HK-2 (cell line): ENCODE results near the gene THYN1.

Experiments
- DNase-seq: peaks from one replicate; pipeline ENCODE4 v3.0.0-alpha.2; 2018; ENCODE audit not compliant: unreplicated experiment

THYN1 gene

DNA sequence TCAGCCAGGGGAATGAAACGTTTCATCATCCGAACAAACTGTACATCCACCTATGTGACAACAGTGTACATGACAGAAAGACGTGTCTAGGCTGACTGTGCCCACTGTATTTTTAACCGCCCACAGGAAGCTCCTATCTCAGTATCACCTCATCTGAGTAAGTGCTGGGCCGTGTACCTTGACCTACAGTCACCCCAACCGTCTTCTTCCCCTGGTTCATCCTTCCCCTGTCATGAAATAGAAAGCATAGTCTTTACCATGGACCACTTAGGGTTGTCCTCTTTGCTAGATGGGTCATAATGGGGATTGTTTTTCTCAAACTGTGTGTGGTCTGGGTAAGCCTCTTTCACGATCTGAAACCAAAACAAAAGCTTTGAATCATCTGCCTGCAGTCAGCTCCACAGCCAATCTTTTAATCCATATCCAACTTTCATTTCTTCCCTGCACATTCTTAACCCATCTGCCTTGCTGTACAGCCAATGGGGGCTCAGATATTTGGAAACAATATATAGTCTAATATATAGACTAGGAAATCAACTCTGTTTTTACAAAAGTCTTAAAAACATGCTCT, 4.2 kb downstream of the THYN1 start:
- no peak for DNase-seq

DNA sequence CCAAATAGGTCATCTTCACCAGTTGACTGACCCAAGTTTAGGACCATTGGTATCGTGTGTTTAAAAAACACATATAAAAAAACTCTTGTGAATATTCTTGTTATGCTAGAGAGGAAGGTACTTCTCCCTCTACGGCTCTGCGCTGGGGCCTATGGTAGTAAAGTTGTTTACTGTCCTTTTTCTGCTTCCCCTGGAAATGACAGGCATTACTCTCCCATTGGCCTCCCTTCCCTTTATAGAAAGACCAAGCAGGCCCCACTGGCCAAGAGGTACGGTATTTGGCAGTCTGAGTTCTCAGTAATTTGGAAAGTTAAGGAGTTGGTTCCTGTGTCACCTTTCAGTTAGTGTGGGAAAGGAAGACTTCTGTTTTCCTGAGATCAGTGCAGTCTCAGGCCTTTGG, 6.5 kb downstream of the THYN1 start:
- DNase-seq, result no peak

DNA sequence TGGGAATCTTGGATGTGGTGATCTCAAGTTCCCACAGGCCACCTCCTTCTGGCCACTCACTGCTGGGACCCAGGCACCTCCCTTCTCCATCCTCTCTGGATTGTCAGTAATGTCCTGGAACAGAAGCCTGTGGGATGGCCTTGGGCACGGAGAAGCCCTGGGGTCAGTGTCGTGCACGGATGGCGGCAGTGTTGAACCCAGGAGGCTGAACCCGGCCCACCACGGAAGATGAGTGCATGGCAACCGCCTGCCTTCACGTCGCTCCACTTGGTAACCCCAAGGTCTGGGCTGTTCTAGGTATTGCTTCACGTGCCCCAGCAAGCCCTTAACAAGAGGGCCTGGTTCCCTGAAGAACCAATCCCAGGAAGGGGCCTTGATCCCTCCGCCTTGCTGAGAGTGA, 7.1 kb downstream of the THYN1 start:
- DNase-seq, result no peak

GRCh38 chr11:134245434-134245833, 7.7 kb downstream of the THYN1 start:
- DNase-seq, result no peak

DNA sequence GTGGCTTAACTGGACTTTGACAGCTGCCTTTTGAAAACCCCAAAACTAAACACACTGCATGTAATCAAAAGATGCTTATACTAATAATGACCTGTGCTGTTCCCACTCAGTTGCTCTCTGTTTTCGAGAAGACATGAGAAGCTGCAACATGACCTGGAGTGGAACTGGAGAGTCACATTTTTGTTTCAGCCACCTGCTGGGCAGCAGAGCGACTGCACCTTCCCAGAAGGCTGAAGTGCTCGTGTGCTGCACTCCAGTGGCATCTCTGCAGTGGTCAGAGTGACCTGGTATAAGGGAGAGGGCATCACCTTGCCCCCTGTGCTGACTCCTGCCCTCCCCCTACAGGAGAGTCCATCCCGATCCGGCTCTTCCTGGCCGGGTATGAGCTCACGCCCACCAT, 8.6 kb downstream of the THYN1 start:
- DNase-seq, result peak; percentile 14

- DNase-seq, result no peak
Measured at GRCh38 chr11:134243913-134244312, 9.2 kb downstream of the THYN1 start.

DNA sequence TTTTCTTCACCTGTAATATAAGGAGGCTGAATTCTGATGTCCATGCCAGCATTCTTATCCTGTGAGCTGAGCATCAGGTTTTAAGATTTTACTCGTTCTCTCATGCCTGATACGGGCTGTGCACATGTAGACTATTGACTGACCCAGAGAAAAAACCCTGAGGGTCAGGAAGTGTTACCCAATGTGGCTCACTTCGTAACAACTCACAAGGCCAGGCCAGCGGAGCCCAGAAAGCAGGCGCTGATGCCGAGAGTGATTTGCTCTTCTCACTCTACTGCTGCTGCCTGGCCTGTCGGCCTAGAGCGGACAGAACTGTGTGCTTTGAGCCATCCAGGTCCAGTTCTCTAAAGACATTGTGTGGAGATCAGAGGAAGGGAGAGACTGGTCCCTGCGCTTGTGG, 10.8 kb downstream of the THYN1 start:
- DNase-seq, result no peak

GRCh38 chr11:134240592-134240991, 12.6 kb downstream of the THYN1 start:
- DNase-seq, result no peak

DNA sequence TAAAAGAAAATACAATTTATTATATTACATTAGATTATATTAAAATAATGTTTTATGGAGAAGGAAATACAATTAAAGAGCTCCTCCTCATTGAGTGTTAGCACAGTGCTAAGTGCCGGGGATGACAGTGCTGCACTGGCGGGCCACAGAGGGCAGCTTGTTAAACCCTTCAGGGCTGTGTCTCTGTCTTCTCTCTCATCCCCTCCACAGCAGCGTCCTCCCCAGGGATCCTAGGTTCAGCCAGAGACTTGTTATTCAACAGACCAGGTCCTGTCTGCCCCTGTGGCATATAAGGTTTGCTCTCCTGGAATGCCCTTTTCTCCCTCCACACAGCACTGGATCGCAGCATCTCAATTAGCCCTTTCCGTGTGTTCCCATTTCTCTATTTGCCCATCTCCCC, 14.2 kb downstream of the THYN1 start:
- DNase-seq, result no peak

DNA sequence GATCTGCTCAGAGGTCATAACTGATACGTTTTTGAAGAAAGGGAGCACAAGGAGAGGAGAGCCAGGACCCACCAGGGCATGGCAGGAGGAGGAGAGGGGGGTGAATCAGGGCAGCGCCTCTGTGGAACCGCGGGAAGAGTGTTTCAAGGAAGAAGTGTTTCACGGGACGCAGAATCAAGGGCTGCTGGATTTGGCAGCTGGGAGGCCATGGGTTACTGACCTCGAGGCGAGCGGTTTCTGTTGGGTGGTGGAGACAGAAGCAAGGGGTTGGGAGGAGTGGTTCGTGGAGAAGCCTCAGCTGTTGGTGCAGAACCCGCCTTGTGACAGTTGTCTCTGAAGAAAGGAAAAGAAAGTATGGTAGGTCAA, 15.6 kb downstream of the THYN1 start:
- no peak for DNase-seq

- DNase-seq, result no peak
Measured at GRCh38 chr11:134236834-134237556, 16.2 kb downstream of the THYN1 start.

DNA sequence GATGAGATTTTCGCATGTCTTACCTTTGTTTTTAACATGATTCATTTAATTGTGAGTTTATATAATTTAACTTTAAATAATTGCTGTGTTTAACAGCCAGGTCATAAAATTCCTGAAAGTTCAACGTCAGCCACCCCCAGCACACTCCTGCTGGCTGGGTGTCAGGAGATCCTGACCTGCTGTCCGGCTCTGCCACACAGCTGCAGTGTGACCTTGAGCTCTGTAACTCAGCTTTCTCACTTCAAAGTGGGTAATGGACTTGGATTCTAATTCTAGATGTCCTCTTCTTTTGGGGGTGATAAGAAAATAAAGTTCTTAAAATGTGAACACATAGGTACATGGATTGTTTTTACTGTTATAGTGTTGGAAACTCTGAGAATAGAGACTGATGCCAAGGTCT, 17.8 kb downstream of the THYN1 start:
- no peak for DNase-seq

GRCh38 chr11:134233729-134234179, 19.4 kb downstream of the THYN1 start:
- no peak for DNase-seq

DNA sequence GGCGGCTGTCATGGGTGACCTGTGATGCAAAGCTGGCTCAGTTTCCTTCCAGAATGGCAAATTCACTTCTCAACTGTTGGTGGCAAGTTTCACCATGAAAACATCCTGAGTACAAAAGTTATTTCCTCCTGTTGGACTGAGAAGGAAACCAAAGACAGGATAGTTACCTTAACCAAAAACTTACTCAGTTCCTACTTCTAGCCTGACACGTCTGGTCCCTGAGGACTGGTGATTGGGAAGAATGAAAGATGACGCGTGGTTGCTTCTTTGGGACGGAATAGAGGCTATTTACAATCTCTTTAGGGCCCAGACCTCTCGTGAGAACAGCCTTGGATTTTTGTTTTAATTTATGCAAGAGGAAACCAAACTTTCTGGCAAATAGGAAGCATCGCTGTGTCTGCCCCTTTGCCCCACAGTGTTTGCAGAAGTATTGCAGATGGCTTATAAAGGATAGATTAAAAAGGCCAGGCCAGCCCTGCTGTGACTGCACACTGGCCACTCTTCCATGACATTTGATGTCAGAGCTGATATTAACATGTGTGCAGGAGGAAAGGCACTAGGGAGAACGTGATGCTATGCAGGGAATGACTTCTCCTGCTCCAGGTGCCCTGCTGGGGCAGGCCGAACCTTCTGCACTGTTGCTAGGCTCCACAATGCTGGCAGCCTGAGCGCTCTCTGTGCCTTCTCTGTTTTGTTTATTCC, 21.0 kb downstream of the THYN1 start:
- no peak for DNase-seq

DNA sequence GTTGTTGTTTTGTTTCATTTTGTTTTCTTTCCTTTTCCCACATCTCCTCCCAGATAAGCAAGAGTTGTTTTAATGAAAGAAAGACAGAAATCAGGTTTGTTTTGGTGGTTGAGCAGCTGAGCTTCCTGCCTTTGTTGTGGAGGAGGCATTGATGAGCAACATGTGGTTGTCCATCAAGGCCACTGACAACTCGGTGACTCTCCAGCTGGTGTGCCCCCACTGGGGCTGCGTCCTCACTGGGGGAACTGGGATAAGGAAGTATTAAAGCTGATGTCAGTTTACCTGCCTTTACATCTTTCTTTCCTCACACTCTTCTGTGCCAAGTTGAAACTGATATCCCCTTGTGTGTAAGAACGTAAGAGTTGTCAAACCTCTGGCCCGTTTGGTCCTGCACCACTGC, 22.8 kb downstream of the THYN1 start:
- no peak for DNase-seq

DNA sequence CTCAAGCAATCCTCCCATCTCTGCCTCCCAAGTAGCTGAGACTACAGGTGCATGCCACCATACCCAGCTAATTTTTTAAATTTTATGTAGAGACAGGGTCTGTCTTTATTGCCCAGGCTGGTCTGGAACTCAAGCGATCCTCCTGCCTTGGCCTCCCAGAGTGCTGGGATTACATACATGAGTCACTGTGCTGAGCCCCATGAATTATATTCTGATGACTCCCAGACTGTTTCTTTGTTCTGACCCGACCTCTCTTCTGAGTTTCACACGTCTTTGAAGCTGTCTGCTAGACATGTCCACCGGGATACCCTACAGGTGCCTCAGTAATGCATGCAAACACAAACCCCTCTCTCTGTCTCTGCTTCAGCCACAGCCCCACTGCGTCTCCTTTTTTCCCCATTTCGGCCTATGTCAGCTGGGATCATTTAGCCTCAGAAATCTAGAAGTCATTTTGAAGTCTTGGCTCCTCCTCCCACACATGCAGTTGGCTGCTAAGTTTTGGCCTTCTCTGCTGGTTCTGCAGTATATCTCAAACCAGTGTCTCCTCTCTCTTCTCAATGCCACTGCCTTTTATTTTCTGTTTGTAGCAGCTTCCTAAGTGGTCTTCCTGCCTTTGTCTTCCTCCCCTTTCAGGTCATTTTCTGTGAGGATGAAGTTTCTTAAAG, 23.9 kb downstream of the THYN1 start:
- no peak for DNase-seq

DNA sequence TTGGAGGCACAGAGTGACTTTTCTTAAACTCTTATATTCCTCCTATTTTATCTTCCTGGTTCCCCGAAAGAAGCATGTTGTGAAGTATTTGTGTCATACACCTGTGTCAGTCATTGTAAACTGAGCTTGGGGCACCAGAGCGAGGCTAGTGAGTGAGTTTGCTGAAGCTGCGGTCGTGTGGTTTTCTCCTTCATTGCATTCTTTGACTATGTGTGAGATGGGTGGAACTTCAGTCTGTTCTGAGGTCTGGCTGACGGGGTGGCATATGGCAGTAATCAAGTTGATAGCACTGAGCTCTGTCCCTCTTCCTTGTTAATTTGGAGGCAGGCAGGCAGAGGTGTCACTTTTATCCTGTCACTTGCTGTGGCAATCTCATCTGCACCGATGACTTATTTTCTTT, 24.5 kb downstream of the THYN1 start:
- peak; percentile 45 for DNase-seq

- no peak for DNase-seq
Measured at GRCh38 chr11:134226806-134227325, 26.3 kb downstream of the THYN1 start.

DNA sequence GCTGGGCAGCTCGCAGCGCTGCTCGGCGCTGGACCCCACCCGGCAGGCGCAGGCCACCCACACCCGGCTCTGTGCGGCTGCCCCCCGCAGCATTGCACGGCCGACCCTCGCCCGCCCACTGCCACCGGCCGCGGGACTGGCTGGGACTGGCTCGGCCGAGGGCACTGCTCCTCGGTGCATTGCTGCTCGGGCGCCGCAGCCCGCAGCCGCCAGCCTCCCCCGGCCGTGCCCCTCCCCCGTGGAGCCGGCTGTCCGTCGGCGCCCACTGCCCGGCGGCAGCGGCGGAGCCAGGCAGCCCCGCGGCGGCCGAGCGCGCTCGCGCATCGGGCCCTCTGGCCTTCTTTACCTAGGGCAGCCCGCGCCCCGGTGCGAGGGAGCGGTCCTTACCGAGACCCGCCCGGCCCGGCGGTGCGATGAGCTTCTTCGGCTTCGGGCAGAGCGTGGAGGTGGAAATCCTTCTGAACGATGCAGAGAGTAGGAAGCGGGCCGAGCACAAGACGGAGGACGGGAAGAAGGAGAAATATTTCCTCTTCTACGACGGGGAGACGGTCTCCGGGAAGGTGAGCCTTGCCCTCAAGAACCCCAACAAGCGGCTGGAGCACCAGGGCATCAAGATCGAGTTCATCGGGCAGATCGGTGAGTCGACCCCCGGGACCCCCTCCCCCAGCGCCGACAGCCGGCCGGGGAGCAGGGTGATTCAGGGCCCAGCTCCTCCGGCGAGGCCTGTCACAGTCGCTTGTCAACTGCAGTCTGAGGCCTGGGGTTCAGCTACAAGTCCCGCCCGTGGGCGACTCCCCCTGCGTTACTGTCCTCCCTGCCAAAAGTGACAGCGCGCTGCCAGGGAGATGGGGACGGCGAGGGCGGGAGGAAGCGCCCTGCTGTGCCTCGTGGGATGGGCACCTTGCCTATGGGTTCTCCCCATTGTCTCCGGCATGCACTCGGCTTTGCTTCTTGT, 28.2 kb downstream of the THYN1 start:
- DNase-seq, result peak; percentile 21

DNA sequence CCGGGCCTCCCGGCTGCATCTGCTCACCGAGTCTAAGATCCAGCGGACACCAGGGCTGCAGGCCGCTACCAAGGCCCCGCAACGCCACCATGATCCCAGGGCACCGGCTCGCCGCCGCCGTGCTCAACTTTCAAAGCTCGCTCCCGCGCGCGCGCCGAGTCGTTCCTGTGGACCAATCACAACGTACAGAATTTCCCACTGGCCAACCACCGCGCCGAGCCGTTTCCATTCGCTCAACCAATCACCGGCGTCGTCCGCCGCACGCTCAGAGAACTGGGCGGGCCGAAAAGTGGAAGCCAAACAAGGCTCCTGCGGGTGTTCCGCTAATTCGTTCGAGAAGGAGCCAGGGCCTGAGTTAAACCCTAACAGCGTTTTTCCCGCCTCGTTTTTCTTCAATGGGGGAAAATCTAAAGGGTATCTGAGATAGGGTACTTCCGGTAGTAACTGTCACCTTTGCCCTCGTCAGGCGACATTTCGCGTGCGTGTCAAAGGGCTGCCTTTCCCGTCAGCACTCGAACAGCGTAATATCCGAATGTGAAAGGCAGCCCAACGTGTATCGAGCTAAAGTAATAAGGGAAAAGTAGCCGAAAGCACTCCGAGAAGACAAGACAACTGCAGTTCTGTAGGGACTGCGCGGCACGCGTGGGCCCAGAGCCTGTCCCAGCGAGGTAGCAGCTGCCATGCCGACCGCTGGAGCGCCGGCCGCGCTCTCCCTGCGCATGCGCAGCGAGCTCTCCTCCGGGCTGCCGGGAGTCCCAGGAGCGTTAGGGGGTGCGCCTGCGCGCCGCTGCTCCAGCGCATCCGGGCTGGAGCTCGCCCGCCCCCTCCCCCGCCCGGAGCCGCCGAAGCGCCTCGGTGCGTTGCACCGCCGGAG, 29.1 kb downstream of the THYN1 start, which contains the start of the genes NCAPD3 and VPS26B:
Gene NCAPD3, minus strand, starts transcription at position 132 of the 874 bp plus-strand sequence. Its CDS starts 41 bp downstream, at position 91.
Gene VPS26B, plus strand, starts transcription at position 836 of the 874 bp plus-strand sequence. CDS start 452 bp downstream, outside the sequence.
- peak; percentile 91 for DNase-seq
